Trophoblast cell (in vitro differentiated cells and primary cell): ENCODE measurements around the gene ZFYVE28.
"Not testable (repeated sequence)": the region's sequence is repeated elsewhere in the genome, so short reads cannot be mapped to it uniquely, and the experiment has no call there.

Experiments
- DNase-seq, 2 donors: peaks; one replicate each; pipeline ENCODE4 v3.0.0-alpha.2; 2016
- H2AFZ ChIP-seq: 2 replicates; pipeline ENCODE4 v1.6.1; 2013; ENCODE audit warnings: low read length, moderate library complexity, mild to moderate bottlenecking; ENCODE audit not compliant: insufficient read depth, poor library complexity
- H2AK5ac ChIP-seq: 2 replicates; pipeline ENCODE4 v1.6.1; 2013; ENCODE audit warnings: mild to moderate bottlenecking, low read length
- H2BK120ac ChIP-seq: 2 replicates; pipeline ENCODE4 v1.6.1; 2013; ENCODE audit warnings: low read length, mild to moderate bottlenecking, moderate library complexity; ENCODE audit not compliant: insufficient read depth, poor library complexity
- H2BK12ac ChIP-seq: 2 replicates; pipeline ENCODE4 v1.6.1; 2013; ENCODE audit warnings: mild to moderate bottlenecking, low read length, moderate library complexity
- H2BK5ac ChIP-seq: 2 replicates; pipeline ENCODE4 v1.6.1; 2013; ENCODE audit warnings: low read length, low read depth, moderate library complexity, mild to moderate bottlenecking; ENCODE audit not compliant: poor library complexity
- H3K14ac ChIP-seq: 2 replicates; pipeline ENCODE4 v1.6.1; 2013; ENCODE audit warnings: mild to moderate bottlenecking, low read length
- H3K18ac ChIP-seq: 2 replicates; pipeline ENCODE4 v1.6.1; 2013; ENCODE audit warnings: mild to moderate bottlenecking, low read length
- H3K23ac ChIP-seq: 2 replicates; pipeline ENCODE4 v1.6.1; 2013; ENCODE audit warnings: low read length
- H3K27ac ChIP-seq: 2 replicates; pipeline ENCODE4 v1.5.1; 2013; ENCODE audit warnings: low read depth, mild to moderate bottlenecking, inconsistent platforms, low read length, moderate library complexity
- H3K27me3 ChIP-seq: 2 replicates; pipeline ENCODE4 v1.6.1; 2013; ENCODE audit warnings: inconsistent platforms, mild to moderate bottlenecking, low read length, moderate library complexity; ENCODE audit not compliant: insufficient read depth
- H3K36me3 ChIP-seq, 2 experiments: 1 replicate in 1 of 2; 2 replicates in 1 of 2; pipeline ENCODE4 v1.6.1; 2013; ENCODE audit warnings: low read length in 2 of 2, mild to moderate bottlenecking in 2 of 2, moderate library complexity in 1 of 2; ENCODE audit not compliant: insufficient read depth in 2 of 2, control insufficient read depth in 1 of 2
- H3K4ac ChIP-seq: 2 replicates; pipeline ENCODE4 v1.6.1; 2013; ENCODE audit warnings: low read depth, mild to moderate bottlenecking, low read length, moderate library complexity
- H3K4me1 ChIP-seq, 2 experiments: 1 replicate in 1 of 2; 2 replicates in 1 of 2; pipeline ENCODE4 v1.6.1; 2013; ENCODE audit warnings: low read length in 2 of 2, mild to moderate bottlenecking in 2 of 2, moderate library complexity in 1 of 2; ENCODE audit not compliant: insufficient read depth in 2 of 2, control insufficient read depth in 1 of 2
- H3K4me2 ChIP-seq: 2 replicates; pipeline ENCODE4 v1.6.1; 2013; ENCODE audit warnings: inconsistent platforms, mild to moderate bottlenecking, low read length, moderate library complexity
- H3K4me3 ChIP-seq: 2 replicates; pipeline ENCODE4 v1.5.1; 2013; ENCODE audit warnings: mild to moderate bottlenecking, low read depth, low read length, inconsistent platforms
- H3K79me1 ChIP-seq: one replicate; pipeline ENCODE4 v1.6.1; 2013; ENCODE audit warnings: low read length
- H3K79me2 ChIP-seq: 2 replicates; pipeline ENCODE4 v1.6.1; 2013; ENCODE audit warnings: low read length, mild to moderate bottlenecking; ENCODE audit not compliant: control insufficient read depth, insufficient read depth, poor library complexity
- H3K9ac ChIP-seq: 2 replicates; pipeline ENCODE4 v1.6.1; 2013; ENCODE audit warnings: mild to moderate bottlenecking, low read length
- H3K9me3 ChIP-seq: 2 replicates; pipeline ENCODE4 v1.6.1; 2013; ENCODE audit warnings: low read depth, mild to moderate bottlenecking, control low read depth, inconsistent platforms, low read length; ENCODE audit not compliant: insufficient read depth
- H4K12ac ChIP-seq: 2 replicates; pipeline ENCODE4 v1.6.1; 2013; ENCODE audit warnings: low read depth, mild to moderate bottlenecking, low read length, moderate library complexity
- H4K8ac ChIP-seq: 2 replicates; pipeline ENCODE4 v1.6.1; 2013; ENCODE audit warnings: low read depth, mild to moderate bottlenecking, low read length, moderate library complexity
- H4K91ac ChIP-seq: one replicate; pipeline ENCODE4 v1.6.1; 2013; ENCODE audit warnings: low read depth, mild to moderate bottlenecking, low read length, moderate library complexity
- WGBS: extraction: QIAGEN DNeasy Blood & Tissue Kit; methylation state at CpG from one replicate; pipeline ENCODE4 v1.1.7; 2013; ENCODE audit warnings: missing lambda C conversion rate; ENCODE audit not compliant: insufficient read length, insufficient coverage; ENCODE audit errors: extremely low coverage; 5-methylcytosine and 5-hydroxymethylcytosine counted together

ZFYVE28 gene

GRCh38 chr4:2380589-2380988 is 37.9 kb downstream of the ZFYVE28 start:
- H3K18ac ChIP-seq, H3K79me2 ChIP-seq, H2BK5ac ChIP-seq, H3K9ac ChIP-seq, H3K4me1 ChIP-seq, H3K9me3 ChIP-seq, H3K4me3 ChIP-seq, H3K27ac ChIP-seq, H4K12ac ChIP-seq, H2BK12ac ChIP-seq, H2AK5ac ChIP-seq, H3K4ac ChIP-seq, H2BK120ac ChIP-seq, H3K23ac ChIP-seq, H3K36me3 ChIP-seq, H4K8ac ChIP-seq, H3K27me3 ChIP-seq, DNase-seq, H3K14ac ChIP-seq, H2AFZ ChIP-seq, H4K91ac ChIP-seq, H3K4me2 ChIP-seq, H3K79me1 ChIP-seq: not testable (repeated sequence)
- no CpG with 5 or more reads among the region's 6 CpGs for WGBS

- Histone ChIP-seq H3K9me3 (peaks cover 2% of the 10 kb centered on the region), H4K8ac (no peak overlapping the region), H2AK5ac (no peak overlapping the region), H3K27ac (no peak overlapping the region), H3K4me3 (no peak overlapping the region), H3K4me2 (no peak overlapping the region), H3K23ac (no peak overlapping the region), H2BK5ac (no peak overlapping the region), H3K14ac (no peak overlapping the region), H3K4me1 (no peaks in the 10 kb centered on the region), H4K12ac (no peak overlapping the region), H2AFZ (no peak overlapping the region), H3K27me3 (no peaks in the 10 kb centered on the region), H4K91ac (no peak overlapping the region), H3K79me2 (no peaks in the 10 kb centered on the region), H2BK12ac (no peak overlapping the region), H3K9ac (no peak overlapping the region), H3K36me3 (no peaks in the 10 kb centered on the region), H3K4ac (no peak overlapping the region), H3K79me1 (no peaks in the 10 kb centered on the region), H3K18ac (no peak overlapping the region), H2BK120ac (no peak overlapping the region)
- DNase-seq: no peak
- no CpG with 5 or more reads among the region's 3 CpGs for WGBS
Measured at GRCh38 chr4:2378898-2379297, 39.5 kb downstream of the ZFYVE28 start.

- Histone ChIP-seq H4K91ac (no peak overlapping the region), H2BK120ac (no peak overlapping the region), H3K4me3 (no peak overlapping the region), H2AK5ac (no peak overlapping the region), H3K9me3 (peaks cover 6% of the 10 kb centered on the region), H3K4ac (no peak overlapping the region), H2BK5ac (no peak overlapping the region), H3K18ac (no peak overlapping the region), H3K27me3 (no peaks in the 10 kb centered on the region), H3K14ac (no peak overlapping the region), H3K4me1 (no peaks in the 10 kb centered on the region), H3K36me3 (no peaks in the 10 kb centered on the region), H3K27ac (no peak overlapping the region), H3K9ac (no peak overlapping the region), H4K8ac (no peak overlapping the region), H3K79me1 (no peaks in the 10 kb centered on the region), H3K79me2 (no peaks in the 10 kb centered on the region), H2AFZ (no peak overlapping the region), H3K4me2 (no peak overlapping the region), H2BK12ac (no peak overlapping the region), H3K23ac (no peak overlapping the region), H4K12ac (no peak overlapping the region)
- no CpG with 5 or more reads among the region's 5 CpGs for WGBS
- DNase-seq: no peak
Measured at GRCh38 chr4:2378401-2378800, 40.0 kb downstream of the ZFYVE28 start.

- Histone ChIP-seq H3K27me3 (no peaks in the 10 kb centered on the region), H2AFZ (no peak overlapping the region), H3K36me3 (no peaks in the 10 kb centered on the region), H3K79me1 (no peaks in the 10 kb centered on the region), H3K14ac (no peak overlapping the region), H2BK5ac (no peak overlapping the region), H3K9ac (no peak overlapping the region), H3K27ac (no peak overlapping the region), H2BK120ac (no peak overlapping the region), H2AK5ac (no peak overlapping the region), H3K4me2 (no peak overlapping the region), H2BK12ac (no peak overlapping the region), H3K79me2 (no peaks in the 10 kb centered on the region), H4K8ac (no peak overlapping the region), H3K23ac (no peak overlapping the region), H3K4ac (no peak overlapping the region), H3K18ac (no peak overlapping the region), H3K4me3 (no peak overlapping the region), H3K9me3 (peaks cover 11% of the 10 kb centered on the region), H4K12ac (no peak overlapping the region), H4K91ac (no peak overlapping the region), H3K4me1 (no peaks in the 10 kb centered on the region)
- no peak for DNase-seq
- WGBS: no CpG with 5 or more reads among the region's 14 CpGs
Measured at GRCh38 chr4:2377241-2377640, 41.2 kb downstream of the ZFYVE28 start.
